Coronary artery (tissue), 2 donors: ENCODE data around the gene MSS51.

Experiments
- DNase-seq: peaks from one replicate; pipeline ENCODE4 v3.0.0-alpha.2; 2017; ENCODE audit warnings: low spot score
- H3K27ac ChIP-seq, 2 donors: fragments of 200-600 bp; sonication (generic); one replicate each; pipeline ENCODE4 v1.5.1; 2016 to 2019
- H3K4me3 ChIP-seq: fragments of 200-600 bp; sonication (generic); 2 replicates; pipeline ENCODE4 v1.5.1; 2016; ENCODE audit warnings: mild to moderate bottlenecking, moderate library complexity
- CTCF ChIP-seq: fragments of 200-600 bp; sonication (generic); IDR thresholded peaks from one replicate; pipeline ENCODE4 v1.5.1; 2019; ENCODE audit warnings: antibody characterized with exemption

The MSS51 gene

GRCh38 chr10:73433538-73433867 lies at the start of gene MSS51:
Gene MSS51 (minus strand): TSS chr10:73433561. CDS start chr10:73428284, 5,277 bp downstream.
- TF ChIP-seq CTCF: no peak
- no peak within 1 kb of the TSS for H3K4me3 ChIP-seq
- H3K27ac ChIP-seq: no peak within 1 kb of the TSS
- no peak for DNase-seq

GRCh38 chr10:73480158-73480557 lies 46.8 kb upstream of the MSS51 start:
- Histone ChIP-seq H3K27ac (no peak overlapping the region), H3K4me3 (no peak overlapping the region)
- DNase-seq: no peak
- TF ChIP-seq CTCF: no peak

GRCh38 chr10:73478636-73479035 lies 45.3 kb upstream of the MSS51 start:
- H3K27ac ChIP-seq: no peak overlapping the region
- TF ChIP-seq CTCF: no peak
- no peak for DNase-seq
- H3K4me3 ChIP-seq: no peak overlapping the region

GRCh38 chr10:73471226-73471625 lies 37.9 kb upstream of the MSS51 start:
- H3K27ac ChIP-seq: no peak overlapping the region

GRCh38 chr10:73469579-73469978 lies 36.2 kb upstream of the MSS51 start:
- DNase-seq: no peak
- no peak overlapping the region for H3K27ac ChIP-seq
- no peak for TF ChIP-seq CTCF
- no peak overlapping the region for H3K4me3 ChIP-seq

More at GRCh38 chr10:73471226-73471625, 37.9 kb upstream of the MSS51 start:
- H3K4me3 ChIP-seq: no peak overlapping the region
- DNase-seq: no peak
- TF ChIP-seq CTCF: no peak

GRCh38 chr10:73467206-73467605 lies 33.8 kb upstream of the MSS51 start:
- H3K27ac ChIP-seq: no peak overlapping the region
- no peak for TF ChIP-seq CTCF
- no peak for DNase-seq
- H3K4me3 ChIP-seq: no peak overlapping the region

GRCh38 chr10:73465978-73466726 lies 32.8 kb upstream of the MSS51 start:
- H3K27ac ChIP-seq: no peak overlapping the region
- no peak for TF ChIP-seq CTCF
- H3K4me3 ChIP-seq: no peak overlapping the region
- no peak for DNase-seq
